AG09309 (cell line): ENCODE results near the gene TRAF3IP3.

Experiments used
- DNase-seq: peaks from one replicate; pipeline ENCODE4 v3.0.0-alpha.2; 2010; ENCODE audit warnings: low read depth
- H3K4me3 ChIP-seq: 2 replicates; pipeline ENCODE4 v1.5.1; 2011; ENCODE audit warnings: mild to moderate bottlenecking, low read depth, low read length, moderate library complexity; ENCODE audit not compliant: control insufficient read depth
- TF ChIP-seq, protein P1 (sequence below): IDR thresholded peaks from 2 replicates; pipeline ENCODE4 v1.5.1; 2011; ENCODE audit warnings: mild to moderate bottlenecking, low read depth, low read length, inconsistent platforms; ENCODE audit not compliant: insufficient read depth, control insufficient read depth; ENCODE audit errors: missing control alignments

Gene TRAF3IP3

DNA sequence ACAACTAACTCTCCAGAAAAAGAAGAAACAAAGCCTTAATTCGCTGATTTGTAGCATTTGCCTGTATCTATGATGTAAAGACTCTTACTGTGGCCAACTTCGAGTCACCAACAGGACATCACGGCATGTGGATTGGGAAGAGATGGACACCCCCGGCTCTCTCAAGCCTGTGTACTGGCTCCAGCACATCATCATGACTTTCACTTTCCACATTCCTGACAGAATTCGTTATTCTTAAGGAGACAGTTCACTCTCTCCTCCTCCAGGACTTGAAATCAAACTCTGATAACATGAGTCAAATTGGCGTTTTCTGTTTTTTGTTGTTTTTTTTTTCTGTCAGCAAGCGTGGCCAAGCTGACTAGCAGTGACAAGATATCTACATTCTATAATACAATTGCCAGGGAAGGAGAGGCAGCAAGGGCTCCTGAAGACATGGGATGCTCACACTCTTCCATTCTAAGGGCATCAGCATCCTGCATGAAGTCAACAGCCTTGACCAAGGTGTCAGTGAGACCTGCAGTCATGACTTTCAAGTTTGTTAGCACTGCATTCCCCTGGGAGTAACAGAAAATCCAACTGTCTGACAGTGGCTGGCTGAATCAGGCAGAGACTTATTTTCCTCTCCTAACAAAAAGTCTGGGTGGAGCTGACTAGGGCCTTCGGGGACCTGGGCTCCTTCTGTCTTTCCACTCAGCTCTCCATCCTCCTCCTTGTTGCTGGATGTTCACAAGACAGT, 13.3 kb upstream of the TRAF3IP3 start:
- DNase-seq, result peak; percentile 28
- TF ChIP-seq, protein P1, sequence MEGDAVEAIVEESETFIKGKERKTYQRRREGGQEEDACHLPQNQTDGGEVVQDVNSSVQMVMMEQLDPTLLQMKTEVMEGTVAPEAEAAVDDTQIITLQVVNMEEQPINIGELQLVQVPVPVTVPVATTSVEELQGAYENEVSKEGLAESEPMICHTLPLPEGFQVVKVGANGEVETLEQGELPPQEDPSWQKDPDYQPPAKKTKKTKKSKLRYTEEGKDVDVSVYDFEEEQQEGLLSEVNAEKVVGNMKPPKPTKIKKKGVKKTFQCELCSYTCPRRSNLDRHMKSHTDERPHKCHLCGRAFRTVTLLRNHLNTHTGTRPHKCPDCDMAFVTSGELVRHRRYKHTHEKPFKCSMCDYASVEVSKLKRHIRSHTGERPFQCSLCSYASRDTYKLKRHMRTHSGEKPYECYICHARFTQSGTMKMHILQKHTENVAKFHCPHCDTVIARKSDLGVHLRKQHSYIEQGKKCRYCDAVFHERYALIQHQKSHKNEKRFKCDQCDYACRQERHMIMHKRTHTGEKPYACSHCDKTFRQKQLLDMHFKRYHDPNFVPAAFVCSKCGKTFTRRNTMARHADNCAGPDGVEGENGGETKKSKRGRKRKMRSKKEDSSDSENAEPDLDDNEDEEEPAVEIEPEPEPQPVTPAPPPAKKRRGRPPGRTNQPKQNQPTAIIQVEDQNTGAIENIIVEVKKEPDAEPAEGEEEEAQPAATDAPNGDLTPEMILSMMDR, result no peak
- no peak overlapping the region for H3K4me3 ChIP-seq

DNA sequence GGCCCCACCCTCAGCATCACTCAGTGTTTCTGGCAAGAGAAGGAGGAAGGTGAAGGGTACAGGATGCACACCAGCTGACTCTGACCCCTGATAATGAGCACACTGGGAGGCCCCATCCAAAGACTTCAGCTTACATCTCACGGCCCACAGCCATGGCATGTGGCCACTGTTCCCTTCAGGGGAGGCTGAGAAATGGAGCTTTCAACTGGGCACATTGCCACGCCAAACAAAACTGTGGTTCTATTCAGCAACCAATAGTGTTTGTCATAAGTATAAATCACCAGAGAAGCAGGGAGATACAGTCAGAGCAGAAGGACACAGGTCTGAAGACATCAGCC, 12.7 kb upstream of the TRAF3IP3 start:
- H3K4me3 ChIP-seq, result no peak overlapping the region
- peak; percentile 57 for DNase-seq
- TF ChIP-seq, protein P1, result no peak

DNA sequence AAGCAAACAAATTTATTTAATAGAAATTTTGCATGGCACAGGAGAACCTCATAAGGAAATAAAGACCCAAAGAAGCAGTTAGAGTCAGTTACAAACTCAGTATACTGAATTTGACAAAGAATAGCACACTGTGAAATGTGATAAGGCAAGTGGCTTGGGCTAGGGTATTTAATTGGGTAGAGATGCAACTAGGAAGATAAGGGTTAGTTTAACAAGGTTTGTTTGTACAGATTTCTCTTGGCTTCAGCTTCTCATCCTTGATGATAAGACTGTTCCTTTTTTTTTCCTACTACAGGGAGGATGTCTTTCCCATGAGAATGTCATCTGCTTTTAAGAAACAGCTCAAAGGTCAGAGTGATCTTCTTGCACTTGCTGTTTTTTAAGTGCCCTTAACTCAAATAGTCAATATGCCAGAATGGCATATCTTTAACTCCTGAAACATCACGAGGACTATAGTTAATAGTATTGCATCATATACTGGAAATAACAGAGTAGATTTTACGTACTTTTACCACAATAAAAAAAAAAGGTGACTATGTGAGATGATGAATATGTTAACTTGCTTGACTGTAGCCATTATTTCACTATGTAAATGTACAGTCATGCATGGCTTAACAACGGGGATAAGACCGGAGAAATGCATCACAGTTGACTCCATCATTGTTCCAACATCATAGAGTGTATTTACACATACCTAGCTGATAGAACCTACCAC, 9.2 kb upstream of the TRAF3IP3 start:
- no peak for DNase-seq
- TF ChIP-seq, protein P1, result no peak
- H3K4me3 ChIP-seq, result no peak overlapping the region

DNA sequence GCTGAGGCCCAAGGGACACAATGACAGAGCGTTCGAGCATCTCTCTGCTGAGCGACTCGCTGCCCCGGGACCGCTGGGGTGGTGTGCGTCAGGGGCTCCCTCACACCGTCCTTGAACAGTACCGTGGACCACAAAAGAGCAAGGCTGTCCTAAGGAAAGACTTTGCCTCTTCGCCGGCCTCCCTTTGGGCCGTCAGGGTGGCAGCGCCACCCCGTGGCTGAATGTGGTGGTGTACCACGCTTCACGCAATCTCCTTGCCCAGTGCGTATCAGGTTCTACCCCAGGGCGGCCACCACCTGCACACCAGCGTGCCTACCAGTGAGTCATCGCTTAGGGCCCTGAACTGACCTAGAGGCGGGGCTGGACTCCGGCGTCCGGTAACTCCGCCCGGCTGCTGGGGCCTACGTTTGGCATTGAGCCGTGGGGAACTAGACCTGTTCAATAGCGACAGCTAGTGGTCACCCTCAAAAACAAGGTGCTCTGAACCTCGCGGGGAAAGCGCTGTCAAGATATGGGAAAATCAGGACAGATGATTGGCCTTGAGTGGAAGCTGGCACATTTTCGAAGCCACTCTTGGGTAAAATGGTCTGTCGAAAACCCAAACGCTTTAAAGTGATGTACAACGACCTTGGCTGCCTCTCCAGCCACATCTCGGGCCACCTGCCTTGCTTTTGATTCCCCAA, 8.1 kb upstream of the TRAF3IP3 start:
- peak; percentile 80 for DNase-seq
- peak overlapping the region; percentile 34 for H3K4me3 ChIP-seq
- TF ChIP-seq, protein P1, result peak; percentile 82

DNA sequence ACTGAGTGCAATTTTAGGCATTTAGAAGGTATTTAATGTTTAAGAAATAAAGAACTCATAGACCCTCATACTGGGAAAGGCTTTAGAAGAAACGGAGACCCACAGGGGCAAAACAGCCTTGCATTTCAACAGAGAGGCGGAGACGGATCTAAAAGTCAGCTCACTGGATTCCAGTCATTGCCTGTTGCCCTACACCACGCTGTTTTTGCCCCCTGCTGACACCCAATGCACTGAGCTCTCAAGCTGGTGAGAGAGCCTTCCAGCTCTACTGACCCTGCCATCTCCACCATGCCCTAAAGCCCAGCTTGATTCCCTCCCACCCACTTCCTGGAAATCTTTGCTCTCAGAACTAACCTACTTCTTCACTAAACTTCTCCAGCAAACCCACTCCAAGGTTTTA, 7.2 kb upstream of the TRAF3IP3 start:
- TF ChIP-seq, protein P1, result no peak
- H3K4me3 ChIP-seq, result no peak overlapping the region
- DNase-seq, result no peak

DNA sequence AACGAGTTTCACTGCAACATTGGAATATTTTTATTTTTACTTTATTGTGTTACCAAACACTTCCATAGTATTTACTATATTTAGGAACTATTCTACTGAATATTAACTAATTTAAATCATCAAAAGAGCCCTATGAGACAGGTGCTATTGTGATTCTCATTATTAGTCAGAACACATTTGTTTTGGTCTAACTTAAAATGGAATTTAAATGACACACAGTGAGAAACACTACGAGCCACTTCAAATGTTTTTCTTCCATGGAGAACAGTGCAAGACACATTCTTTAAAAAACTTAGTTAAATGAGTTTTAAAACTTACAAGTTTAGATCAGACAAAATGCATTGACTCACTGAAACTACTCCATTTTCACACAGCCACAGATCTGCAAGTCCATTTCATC, 6.6 kb upstream of the TRAF3IP3 start:
- DNase-seq, result no peak
- H3K4me3 ChIP-seq, result no peak overlapping the region
- TF ChIP-seq, protein P1, result no peak
